Astrocyte of the hippocampus (primary cell): Measurements from ENCODE around the gene GIGYF1.

Experiments used
- DNase-seq: peaks from one replicate; pipeline ENCODE4 v3.0.0; 2011; ENCODE audit warnings: low read depth, low spot score

The GIGYF1 gene

GRCh38 chr7:100684534-100685042 lies 9.5 kb downstream of the GIGYF1 start:
- DNase-seq: no peak

GRCh38 chr7:100683659-100684533 lies 10.2 kb downstream of the GIGYF1 start:
- DNase-seq: no peak

GRCh38 chr7:100682991-100683658 lies 10.9 kb downstream of the GIGYF1 start:
- no peak for DNase-seq

GRCh38 chr7:100682228-100682741 lies 11.8 kb downstream of the GIGYF1 start:
- DNase-seq: peak; percentile 52

- DNase-seq: no peak
Observed at GRCh38 chr7:100681491-100682227, 12.4 kb downstream of the GIGYF1 start.

- DNase-seq: no peak
Observed at GRCh38 chr7:100680576-100681271, 13.3 kb downstream of the GIGYF1 start.

GRCh38 chr7:100679927-100680575 lies 14.0 kb downstream of the GIGYF1 start:
- no peak for DNase-seq

GRCh38 chr7:100679129-100679926 lies 14.7 kb downstream of the GIGYF1 start:
- DNase-seq: no peak

- DNase-seq: no peak
Observed at GRCh38 chr7:100678291-100678984, 15.6 kb downstream of the GIGYF1 start.

- no peak for DNase-seq
Observed at GRCh38 chr7:100677308-100678267, 16.5 kb downstream of the GIGYF1 start.

GRCh38 chr7:100676501-100677306 lies 17.3 kb downstream of the GIGYF1 start:
- DNase-seq: no peak

- DNase-seq: peak; percentile 80
Observed at GRCh38 chr7:100675581-100676350, 18.3 kb downstream of the GIGYF1 start.

GRCh38 chr7:100675105-100675451 lies 19.0 kb downstream of the GIGYF1 start:
- DNase-seq: no peak

GRCh38 chr7:100674411-100675104 lies 19.5 kb downstream of the GIGYF1 start:
- peak; percentile 51 for DNase-seq

- peak; percentile 28 for DNase-seq
Observed at GRCh38 chr7:100673942-100674410, 20.1 kb downstream of the GIGYF1 start.
